T-helper 1 cell treated with Interleukin-12 subunit alpha and Interleukin-12 subunit beta and Interleukin-4 antibody, amounts not matched to agents 30 μg/mL and 1 μg/mL, for 36 hours (primary cell): ENCODE results near the gene PARP2.
A peak's percentile ranks its signal among the peaks of the same experiment; 100 is the strongest.

Experiments used
- H3K27ac Mint-ChIP-seq: one replicate; pipeline ENCODE4 v1.8.0; 2021; ENCODE audit warnings: mild to moderate bottlenecking, mixed read lengths
- H3K27me3 Mint-ChIP-seq: one replicate; pipeline ENCODE4 v1.8.0; 2021; ENCODE audit warnings: low read depth, mixed read lengths
- H3K36me3 Mint-ChIP-seq: one replicate; pipeline ENCODE4 v1.8.0; 2021; ENCODE audit warnings: low read depth, mixed read lengths
- H3K4me1 Mint-ChIP-seq: one replicate; pipeline ENCODE4 v1.8.0; 2021; ENCODE audit warnings: low read depth, mixed read lengths
- H3K4me3 Mint-ChIP-seq: one replicate; pipeline ENCODE4 v1.8.0; 2021; ENCODE audit warnings: mild to moderate bottlenecking, moderate library complexity, mixed read lengths
- H3K9me3 Mint-ChIP-seq: one replicate; pipeline ENCODE4 v1.8.0; 2021; ENCODE audit warnings: mixed read lengths

PARP2 gene

GRCh38 chr14:20343092-20343861 lies at the start of gene PARP2:
Gene PARP2 (plus strand): TSS chr14:20343635. CDS start chr14:20343642, 7 bp downstream.
- Mint-ChIP-seq H3K4me3 (peak within 1 kb of the TSS; percentile 98), H3K27me3 (peaks cover 6% of the 10 kb centered on the region), H3K36me3 (peaks cover 17% of the 10 kb centered on the region), H3K9me3 (no peaks in the 10 kb centered on the region), H3K4me1 (peaks cover 19% of the 10 kb centered on the region), H3K27ac (peak within 1 kb of the TSS; percentile 89)

- no peaks in the 10 kb centered on the region for H3K27me3 Mint-ChIP-seq
- H3K27ac Mint-ChIP-seq = no peak overlapping the region
These were observed 48.8 kb upstream of the PARP2 start for GRCh38 chr14:20294636-20295035.

GRCh38 chr14:20295067-20295466 lies 48.4 kb upstream of the PARP2 start:
- H3K4me3 Mint-ChIP-seq = no peak overlapping the region
- peaks cover 8% of the 10 kb centered on the region for H3K4me1 Mint-ChIP-seq
- peaks cover 38% of the 10 kb centered on the region for H3K36me3 Mint-ChIP-seq
- H3K27me3 Mint-ChIP-seq = no peaks in the 10 kb centered on the region
- H3K27ac Mint-ChIP-seq = no peak overlapping the region
- no peaks in the 10 kb centered on the region for H3K9me3 Mint-ChIP-seq

More at GRCh38 chr14:20294636-20295035, 48.8 kb upstream of the PARP2 start:
- peaks cover 41% of the 10 kb centered on the region for H3K36me3 Mint-ChIP-seq
- H3K9me3 Mint-ChIP-seq = no peaks in the 10 kb centered on the region
- no peak overlapping the region for H3K4me3 Mint-ChIP-seq
- peaks cover 8% of the 10 kb centered on the region for H3K4me1 Mint-ChIP-seq

GRCh38 chr14:20302042-20302755 lies 41.2 kb upstream of the PARP2 start:
- Mint-ChIP-seq H3K27me3 (peaks cover 6% of the 10 kb centered on the region), H3K27ac (no peak overlapping the region), H3K4me3 (no peak overlapping the region), H3K4me1 (peaks cover 24% of the 10 kb centered on the region), H3K9me3 (no peaks in the 10 kb centered on the region), H3K36me3 (peaks cover 22% of the 10 kb centered on the region)

GRCh38 chr14:20305265-20306078 lies 38.0 kb upstream of the PARP2 start, which contains the start of gene TTC5:
Gene TTC5 (minus strand): TSS chr14:20305951. CDS start chr14:20305937, 14 bp downstream.
- Mint-ChIP-seq H3K9me3 (no peaks in the 10 kb centered on the region), H3K27ac (peak within 1 kb of the TSS; percentile 89), H3K36me3 (peaks cover 15% of the 10 kb centered on the region), H3K4me3 (peak within 1 kb of the TSS; percentile 97), H3K27me3 (peaks cover 6% of the 10 kb centered on the region), H3K4me1 (peaks cover 24% of the 10 kb centered on the region)

- H3K4me1 Mint-ChIP-seq = peaks cover 24% of the 10 kb centered on the region
These were observed 37.4 kb upstream of the PARP2 start for GRCh38 chr14:20306079-20306423.

GRCh38 chr14:20314026-20314425 lies 29.4 kb upstream of the PARP2 start:
- Mint-ChIP-seq H3K27ac (no peak overlapping the region), H3K4me1 (no peaks in the 10 kb centered on the region), H3K4me3 (no peak overlapping the region), H3K9me3 (no peaks in the 10 kb centered on the region), H3K36me3 (peaks cover 29% of the 10 kb centered on the region), H3K27me3 (no peaks in the 10 kb centered on the region)

More at GRCh38 chr14:20306079-20306423, 37.4 kb upstream of the PARP2 start:
- Mint-ChIP-seq H3K27ac (peak overlapping the region; percentile 89), H3K36me3 (peaks cover 10% of the 10 kb centered on the region), H3K27me3 (peaks cover 6% of the 10 kb centered on the region), H3K9me3 (no peaks in the 10 kb centered on the region), H3K4me3 (peak overlapping the region; percentile 97)

GRCh38 chr14:20317720-20318119 lies 25.7 kb upstream of the PARP2 start:
- H3K4me3 Mint-ChIP-seq = no peak overlapping the region

GRCh38 chr14:20327005-20327869 lies 16.2 kb upstream of the PARP2 start:
- Mint-ChIP-seq H3K9me3 (no peaks in the 10 kb centered on the region), H3K27me3 (no peaks in the 10 kb centered on the region), H3K4me3 (peak overlapping the region; percentile 3), H3K27ac (peak overlapping the region; percentile 13), H3K4me1 (peaks cover 34% of the 10 kb centered on the region), H3K36me3 (peaks cover 17% of the 10 kb centered on the region)

More at GRCh38 chr14:20317720-20318119, 25.7 kb upstream of the PARP2 start:
- Mint-ChIP-seq H3K36me3 (peaks cover 29% of the 10 kb centered on the region), H3K27me3 (no peaks in the 10 kb centered on the region), H3K27ac (no peak overlapping the region), H3K9me3 (no peaks in the 10 kb centered on the region), H3K4me1 (no peaks in the 10 kb centered on the region)

- H3K9me3 Mint-ChIP-seq = no peaks in the 10 kb centered on the region
- H3K27ac Mint-ChIP-seq = no peak overlapping the region
- H3K27me3 Mint-ChIP-seq = no peaks in the 10 kb centered on the region
- no peak overlapping the region for H3K4me3 Mint-ChIP-seq
- peaks cover 13% of the 10 kb centered on the region for H3K36me3 Mint-ChIP-seq
- H3K4me1 Mint-ChIP-seq = peaks cover 39% of the 10 kb centered on the region
These were observed 14.7 kb upstream of the PARP2 start for GRCh38 chr14:20328705-20329104.

- Mint-ChIP-seq H3K4me1 (peaks cover 39% of the 10 kb centered on the region), H3K27me3 (no peaks in the 10 kb centered on the region), H3K27ac (no peak overlapping the region), H3K36me3 (peaks cover 10% of the 10 kb centered on the region), H3K9me3 (no peaks in the 10 kb centered on the region), H3K4me3 (no peak overlapping the region)
These were observed 14.1 kb upstream of the PARP2 start for GRCh38 chr14:20329355-20329754.

GRCh38 chr14:20331053-20331613 lies 12.3 kb upstream of the PARP2 start:
- Mint-ChIP-seq H3K9me3 (no peaks in the 10 kb centered on the region), H3K36me3 (peaks cover 6% of the 10 kb centered on the region), H3K4me1 (peaks cover 44% of the 10 kb centered on the region), H3K27me3 (no peaks in the 10 kb centered on the region), H3K27ac (no peak overlapping the region), H3K4me3 (no peak overlapping the region)

GRCh38 chr14:20332431-20332787 lies 11.0 kb upstream of the PARP2 start:
- Mint-ChIP-seq H3K27ac (peak overlapping the region; percentile 93), H3K4me1 (peaks cover 41% of the 10 kb centered on the region), H3K36me3 (peaks cover 3% of the 10 kb centered on the region), H3K4me3 (peak overlapping the region; percentile 98), H3K9me3 (no peaks in the 10 kb centered on the region), H3K27me3 (no peaks in the 10 kb centered on the region)
